HepG2 (cell line): ENCODE results near the gene BICRA. TPM values are rescaled to one million over a fixed set of nuclear protein-coding genes. Genes with fewer than 3 reads are reported as not detected.
A peak's percentile ranks its signal among the peaks of the same experiment; 100 is the strongest.

Experiments
- ATM ChIP-seq: fragments of 450-650 bp; IDR thresholded peaks from 2 replicates; pipeline ENCODE4 v1.7.1; 2017; ENCODE audit warnings: mild to moderate bottlenecking, borderline replicate concordance
- FOSL2 ChIP-seq: sonication (generic); formaldehyde crosslinking; IDR thresholded peaks from 2 replicates; pipeline ENCODE4 v1.4.0; 2020; ENCODE audit warnings: missing genetic modification reagents
- NFE2 ChIP-seq: sonication (generic); formaldehyde crosslinking; IDR thresholded peaks from 2 replicates; pipeline ENCODE4 v1.4.0; 2020; ENCODE audit warnings: missing genetic modification reagents
- NR2F2 ChIP-seq: IDR thresholded peaks from 2 replicates; pipeline ENCODE4 v1.6.1; 2012; ENCODE audit warnings: low read depth, inconsistent platforms, borderline replicate concordance
- SUZ12 ChIP-seq: fragments of 150-350 bp; IDR thresholded peaks from 2 replicates; pipeline ENCODE4 v1.6.1; 2014; ENCODE audit warnings: low read depth, low read length
- YEATS4 ChIP-seq: sonication (generic); formaldehyde crosslinking; IDR thresholded peaks from 2 replicates; pipeline ENCODE4 v1.4.0; 2020; ENCODE audit warnings: missing genetic modification reagents, borderline replicate concordance
- ZBTB34 ChIP-seq: sonication (generic); formaldehyde crosslinking; IDR thresholded peaks from 2 replicates; pipeline ENCODE4 v1.8.0; 2022; ENCODE audit warnings: mild to moderate bottlenecking, missing genetic modification reagents
- ZSCAN21 ChIP-seq: sonication (generic); formaldehyde crosslinking; IDR thresholded peaks from 2 replicates; pipeline ENCODE4 v1.8.0; 2022; ENCODE audit warnings: mild to moderate bottlenecking, missing genetic modification reagents, moderate library complexity, borderline replicate concordance
- polyA plus RNA-seq, 8 experiments: library from polyadenylated mRNA; depleted of rRNA in 3 of 8; stranded (reverse) in 7 of 8; unstranded in 1 of 8; fragments of >200 nt; fragmentation: Illumina TruSeq in 4 of 8; extraction: Trizol in 4 of 8; gene quantifications; 2 replicates each; pipeline versions ENCODE4 v1.2.1 to v1.2.3, GENCODE V29; 2011 to 2016; ENCODE audit warnings: low read depth in 4 of 8, missing spikeins in 1 of 8, mixed read lengths in 1 of 8; ENCODE audit not compliant: insufficient read depth in 1 of 8
- total RNA-seq, 5 experiments: library from RNA; depleted of rRNA; stranded (reverse); fragments of >200 nt; fragmentation: Illumina TruSeq; extraction: Trizol; gene quantifications; 2 replicates each; pipeline ENCODE4 v1.2.3, GENCODE V29; 2016; ENCODE audit warnings: low read depth in 1 of 5
- TF ChIP-seq, protein P1 (sequence below): sonication (generic); formaldehyde crosslinking; IDR thresholded peaks from one replicate; pipeline ENCODE4 v1.5.1; 2020; ENCODE audit warnings: mild to moderate bottlenecking, missing genetic modification reagents; ENCODE audit errors: not compliant biosample characterization
- TF ChIP-seq, protein P2 (sequence below), 2 experiments: sonication (generic) in 1 of 2; formaldehyde crosslinking in 1 of 2; IDR thresholded peaks; 2 replicates each; pipeline versions ENCODE4 v1.6.1 to v1.9.0; 2014 to 2022; ENCODE audit warnings: antibody characterized with exemption in 1 of 2, borderline replicate concordance in 1 of 2, inconsistent platforms in 1 of 2, low read depth in 1 of 2, missing genetic modification reagents in 1 of 2

Gene BICRA
- total and polyA plus RNA-seq, 2 of the 13 experiments (the other 11 are each of a cell fraction or from before 2014, with no cell fraction given) = 0.55 to 0.71 TPM

- TF ChIP-seq, protein P1, sequence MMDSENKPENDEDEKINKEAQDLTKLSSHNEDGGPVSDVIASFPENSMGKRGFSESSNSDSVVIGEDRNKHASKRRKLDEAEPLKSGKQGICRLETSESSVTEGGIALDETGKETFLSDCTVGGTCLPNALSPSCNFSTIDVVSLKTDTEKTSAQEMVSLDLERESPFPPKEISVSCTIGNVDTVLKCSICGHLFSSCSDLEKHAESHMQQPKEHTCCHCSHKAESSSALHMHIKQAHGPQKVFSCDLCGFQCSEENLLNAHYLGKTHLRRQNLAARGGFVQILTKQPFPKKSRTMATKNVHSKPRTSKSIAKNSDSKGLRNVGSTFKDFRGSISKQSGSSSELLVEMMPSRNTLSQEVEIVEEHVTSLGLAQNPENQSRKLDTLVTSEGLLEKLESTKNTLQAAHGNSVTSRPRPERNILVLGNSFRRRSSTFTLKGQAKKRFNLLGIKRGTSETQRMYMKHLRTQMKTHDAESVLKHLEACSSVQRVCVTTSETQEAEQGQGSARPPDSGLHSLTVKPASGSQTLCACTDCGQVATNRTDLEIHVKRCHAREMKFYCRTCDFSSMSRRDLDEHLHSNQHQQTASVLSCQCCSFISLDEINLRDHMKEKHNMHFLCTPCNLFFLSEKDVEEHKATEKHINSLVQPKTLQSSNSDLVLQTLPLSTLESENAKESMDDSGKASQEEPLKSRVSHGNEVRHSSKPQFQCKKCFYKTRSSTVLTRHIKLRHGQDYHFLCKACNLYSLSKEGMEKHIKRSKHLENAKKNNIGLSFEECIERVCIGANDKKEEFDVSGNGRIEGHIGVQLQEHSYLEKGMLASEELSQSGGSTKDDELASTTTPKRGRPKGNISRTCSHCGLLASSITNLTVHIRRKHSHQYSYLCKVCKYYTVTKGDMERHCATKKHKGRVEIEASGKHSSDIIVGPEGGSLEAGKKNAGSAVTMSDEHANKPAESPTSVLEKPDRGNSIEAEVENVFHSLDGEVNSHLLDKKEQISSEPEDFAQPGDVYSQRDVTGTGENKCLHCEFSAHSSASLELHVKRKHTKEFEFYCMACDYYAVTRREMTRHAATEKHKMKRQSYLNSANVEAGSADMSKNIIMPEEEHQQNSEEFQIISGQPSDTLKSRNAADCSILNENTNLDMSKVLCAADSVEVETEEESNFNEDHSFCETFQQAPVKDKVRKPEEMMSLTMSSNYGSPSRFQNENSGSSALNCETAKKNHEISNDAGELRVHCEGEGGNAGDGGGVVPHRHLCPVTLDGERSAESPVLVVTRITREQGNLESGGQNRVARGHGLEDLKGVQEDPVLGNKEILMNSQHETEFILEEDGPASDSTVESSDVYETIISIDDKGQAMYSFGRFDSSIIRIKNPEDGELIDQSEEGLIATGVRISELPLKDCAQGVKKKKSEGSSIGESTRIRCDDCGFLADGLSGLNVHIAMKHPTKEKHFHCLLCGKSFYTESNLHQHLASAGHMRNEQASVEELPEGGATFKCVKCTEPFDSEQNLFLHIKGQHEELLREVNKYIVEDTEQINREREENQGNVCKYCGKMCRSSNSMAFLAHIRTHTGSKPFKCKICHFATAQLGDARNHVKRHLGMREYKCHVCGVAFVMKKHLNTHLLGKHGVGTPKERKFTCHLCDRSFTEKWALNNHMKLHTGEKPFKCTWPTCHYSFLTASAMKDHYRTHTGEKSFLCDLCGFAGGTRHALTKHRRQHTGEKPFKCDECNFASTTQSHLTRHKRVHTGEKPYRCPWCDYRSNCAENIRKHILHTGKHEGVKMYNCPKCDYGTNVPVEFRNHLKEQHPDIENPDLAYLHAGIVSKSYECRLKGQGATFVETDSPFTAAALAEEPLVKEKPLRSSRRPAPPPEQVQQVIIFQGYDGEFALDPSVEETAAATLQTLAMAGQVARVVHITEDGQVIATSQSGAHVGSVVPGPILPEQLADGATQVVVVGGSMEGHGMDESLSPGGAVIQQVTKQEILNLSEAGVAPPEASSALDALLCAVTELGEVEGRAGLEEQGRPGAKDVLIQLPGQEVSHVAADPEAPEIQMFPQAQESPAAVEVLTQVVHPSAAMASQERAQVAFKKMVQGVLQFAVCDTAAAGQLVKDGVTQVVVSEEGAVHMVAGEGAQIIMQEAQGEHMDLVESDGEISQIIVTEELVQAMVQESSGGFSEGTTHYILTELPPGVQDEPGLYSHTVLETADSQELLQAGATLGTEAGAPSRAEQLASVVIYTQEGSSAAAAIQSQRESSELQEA (CRISPR knock-in tag) = peak; percentile 24
- TF ChIP-seq, protein P2, sequence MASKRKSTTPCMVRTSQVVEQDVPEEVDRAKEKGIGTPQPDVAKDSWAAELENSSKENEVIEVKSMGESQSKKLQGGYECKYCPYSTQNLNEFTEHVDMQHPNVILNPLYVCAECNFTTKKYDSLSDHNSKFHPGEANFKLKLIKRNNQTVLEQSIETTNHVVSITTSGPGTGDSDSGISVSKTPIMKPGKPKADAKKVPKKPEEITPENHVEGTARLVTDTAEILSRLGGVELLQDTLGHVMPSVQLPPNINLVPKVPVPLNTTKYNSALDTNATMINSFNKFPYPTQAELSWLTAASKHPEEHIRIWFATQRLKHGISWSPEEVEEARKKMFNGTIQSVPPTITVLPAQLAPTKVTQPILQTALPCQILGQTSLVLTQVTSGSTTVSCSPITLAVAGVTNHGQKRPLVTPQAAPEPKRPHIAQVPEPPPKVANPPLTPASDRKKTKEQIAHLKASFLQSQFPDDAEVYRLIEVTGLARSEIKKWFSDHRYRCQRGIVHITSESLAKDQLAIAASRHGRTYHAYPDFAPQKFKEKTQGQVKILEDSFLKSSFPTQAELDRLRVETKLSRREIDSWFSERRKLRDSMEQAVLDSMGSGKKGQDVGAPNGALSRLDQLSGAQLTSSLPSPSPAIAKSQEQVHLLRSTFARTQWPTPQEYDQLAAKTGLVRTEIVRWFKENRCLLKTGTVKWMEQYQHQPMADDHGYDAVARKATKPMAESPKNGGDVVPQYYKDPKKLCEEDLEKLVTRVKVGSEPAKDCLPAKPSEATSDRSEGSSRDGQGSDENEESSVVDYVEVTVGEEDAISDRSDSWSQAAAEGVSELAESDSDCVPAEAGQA (IDR thresholded peaks at IDR 0.05; ENCODE audit: low read depth) = no peak
- TF ChIP-seq, protein P2 (CRISPR knock-in tag; IDR thresholded peaks at IDR 0.05; ENCODE audit: borderline replicate concordance) = no peak
- no peak for TF ChIP-seq ZSCAN21 (CRISPR knock-in tag)
- TF ChIP-seq FOSL2 (CRISPR knock-in tag) = no peak
- peak; percentile 78; the same call in 1 of the 2 replicates for TF ChIP-seq YEATS4 (CRISPR knock-in tag)
- TF ChIP-seq ATM = no peak
- TF ChIP-seq ZBTB34 (CRISPR knock-in tag) = no peak
- TF ChIP-seq SUZ12 = no peak
- TF ChIP-seq NFE2 (CRISPR knock-in tag) = no peak
- no peak for TF ChIP-seq NR2F2
Observed at GRCh38 chr19:47608074-47608918, 638 bp upstream of the BICRA start (continued).
